Loucy (cell line): Measurements from ENCODE around the gene PLPP4.

ENCODE experiments used
- H2AFZ ChIP-seq: fragments of 200-600 bp; sonication (generic); 2 replicates; pipeline ENCODE4 v1.6.0; 2016; ENCODE audit warnings: antibody characterized with exemption, mild to moderate bottlenecking, low read length, moderate library complexity
- H3F3A ChIP-seq: fragments of 200-600 bp; 2 replicates; pipeline ENCODE4 v1.6.0; 2016; ENCODE audit warnings: antibody characterized with exemption, low read depth, mild to moderate bottlenecking
- H3K27me3 ChIP-seq: fragments of 200-600 bp; sonication (generic); 2 replicates; pipeline ENCODE4 v1.6.1; 2014; ENCODE audit warnings: low read length, mild to moderate bottlenecking; ENCODE audit not compliant: insufficient read depth, poor library complexity, severe bottlenecking
- H3K36me3 ChIP-seq: fragments of 200-600 bp; sonication (generic); 2 replicates; pipeline ENCODE4 v1.6.1; 2016; ENCODE audit warnings: low read length; ENCODE audit not compliant: insufficient read depth
- H3K4me1 ChIP-seq: fragments of 200-600 bp; sonication (generic); 2 replicates; pipeline ENCODE4 v1.5.1; 2014; ENCODE audit warnings: low read length, mild to moderate bottlenecking; ENCODE audit not compliant: insufficient read depth, poor library complexity, severe bottlenecking
- H3K4me2 ChIP-seq: fragments of 200-600 bp; sonication (generic); 2 replicates; pipeline ENCODE4 v1.6.0; 2014; ENCODE audit warnings: antibody characterized with exemption, low read length, low read depth, mild to moderate bottlenecking; ENCODE audit not compliant: poor library complexity, severe bottlenecking
- H3K4me3 ChIP-seq: fragments of 200-600 bp; sonication (generic); 2 replicates; pipeline ENCODE4 v1.5.1; 2014; ENCODE audit warnings: low read length, mild to moderate bottlenecking, mixed read lengths; ENCODE audit not compliant: poor library complexity, severe bottlenecking
- H3K79me2 ChIP-seq: fragments of 200-600 bp; sonication (generic); 2 replicates; pipeline ENCODE4 v1.6.1; 2014; ENCODE audit warnings: low read length; ENCODE audit not compliant: insufficient read depth
- H3K9ac ChIP-seq: fragments of 200-600 bp; sonication (generic); 2 replicates; pipeline ENCODE4 v1.6.0; 2014; ENCODE audit warnings: mild to moderate bottlenecking, low read depth, low read length, moderate library complexity; ENCODE audit not compliant: poor library complexity, severe bottlenecking
- H3K9me2 ChIP-seq: fragments of 200-600 bp; sonication (generic); replicated peaks from 2 replicates; pipeline ENCODE4 v1.6.1; 2016; ENCODE audit warnings: low read depth, low read length, mixed read lengths
- H3K9me3 ChIP-seq: fragments of 200-600 bp; sonication (generic); 2 replicates; pipeline ENCODE4 v1.6.1; 2014; ENCODE audit warnings: mild to moderate bottlenecking, antibody characterized with exemption, low read length, low read depth; ENCODE audit not compliant: insufficient read depth
- H4K20me1 ChIP-seq: fragments of 200-600 bp; sonication (generic); 2 replicates; pipeline ENCODE4 v1.6.0; 2014; ENCODE audit warnings: antibody characterized with exemption, low read length, mild to moderate bottlenecking; ENCODE audit not compliant: insufficient read depth, poor library complexity, severe bottlenecking
- EZH2phosphoT487 ChIP-seq: fragments of 200-600 bp; IDR thresholded peaks from 2 replicates; pipeline ENCODE4 v1.6.1; 2018; ENCODE audit warnings: antibody characterized with exemption, mild to moderate bottlenecking, moderate library complexity, borderline replicate concordance
- TF ChIP-seq, protein P1 (sequence below): fragments of 200-600 bp; sonication (generic); conservative IDR thresholded peaks from 2 replicates; pipeline ENCODE4 v1.5.1; 2014; ENCODE audit warnings: mild to moderate bottlenecking, antibody characterized with exemption, low read length

PLPP4 gene

DNA sequence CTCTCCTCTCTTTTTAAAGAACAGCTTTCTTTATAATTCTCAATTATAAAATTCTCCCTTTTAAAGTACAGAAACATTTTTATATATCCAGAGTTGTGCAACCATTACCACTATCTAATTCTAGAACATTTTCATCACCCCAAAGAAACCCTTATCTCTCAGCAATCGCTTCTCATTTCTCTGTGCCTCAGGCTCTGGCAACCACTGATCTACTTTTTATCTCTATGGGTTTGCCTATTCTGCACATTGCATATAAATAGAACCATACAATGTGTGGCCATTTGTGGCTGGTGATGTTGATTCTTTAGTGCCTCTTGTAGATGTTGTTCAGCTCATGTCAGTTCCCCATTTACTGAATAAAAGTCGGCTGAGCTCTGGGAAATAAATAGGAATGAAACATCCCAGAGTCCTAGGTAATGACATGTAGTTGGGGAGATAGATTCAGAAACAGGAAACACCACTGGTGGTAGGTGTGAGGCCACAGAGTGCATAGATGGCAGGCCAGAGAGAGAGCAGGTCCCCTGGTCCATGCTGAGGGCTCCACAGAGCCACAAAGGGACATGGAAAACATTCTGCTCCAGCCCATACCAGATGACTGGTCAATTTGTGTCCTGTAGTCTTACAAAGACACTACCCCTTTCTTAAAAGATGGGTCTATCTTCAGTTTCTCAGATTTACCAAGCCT, 126.5 kb downstream of the PLPP4 start:
- Histone ChIP-seq H3K9me2 (no peaks in the 10 kb centered on the region), H3K79me2 (no peaks in the 10 kb centered on the region), H3K9me3 (no peaks in the 10 kb centered on the region), H3K9ac (no peak overlapping the region), H3K27me3 (no peaks in the 10 kb centered on the region), H3K4me1 (peaks cover 9% of the 10 kb centered on the region), H3K36me3 (no peaks in the 10 kb centered on the region), H3F3A (no peaks in the 10 kb centered on the region), H3K4me2 (no peak overlapping the region), H2AFZ (no peak overlapping the region), H3K4me3 (no peak overlapping the region), H4K20me1 (no peaks in the 10 kb centered on the region)
- TF ChIP-seq, protein P1, sequence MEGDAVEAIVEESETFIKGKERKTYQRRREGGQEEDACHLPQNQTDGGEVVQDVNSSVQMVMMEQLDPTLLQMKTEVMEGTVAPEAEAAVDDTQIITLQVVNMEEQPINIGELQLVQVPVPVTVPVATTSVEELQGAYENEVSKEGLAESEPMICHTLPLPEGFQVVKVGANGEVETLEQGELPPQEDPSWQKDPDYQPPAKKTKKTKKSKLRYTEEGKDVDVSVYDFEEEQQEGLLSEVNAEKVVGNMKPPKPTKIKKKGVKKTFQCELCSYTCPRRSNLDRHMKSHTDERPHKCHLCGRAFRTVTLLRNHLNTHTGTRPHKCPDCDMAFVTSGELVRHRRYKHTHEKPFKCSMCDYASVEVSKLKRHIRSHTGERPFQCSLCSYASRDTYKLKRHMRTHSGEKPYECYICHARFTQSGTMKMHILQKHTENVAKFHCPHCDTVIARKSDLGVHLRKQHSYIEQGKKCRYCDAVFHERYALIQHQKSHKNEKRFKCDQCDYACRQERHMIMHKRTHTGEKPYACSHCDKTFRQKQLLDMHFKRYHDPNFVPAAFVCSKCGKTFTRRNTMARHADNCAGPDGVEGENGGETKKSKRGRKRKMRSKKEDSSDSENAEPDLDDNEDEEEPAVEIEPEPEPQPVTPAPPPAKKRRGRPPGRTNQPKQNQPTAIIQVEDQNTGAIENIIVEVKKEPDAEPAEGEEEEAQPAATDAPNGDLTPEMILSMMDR, result no peak
- no peak for TF ChIP-seq EZH2phosphoT487

DNA sequence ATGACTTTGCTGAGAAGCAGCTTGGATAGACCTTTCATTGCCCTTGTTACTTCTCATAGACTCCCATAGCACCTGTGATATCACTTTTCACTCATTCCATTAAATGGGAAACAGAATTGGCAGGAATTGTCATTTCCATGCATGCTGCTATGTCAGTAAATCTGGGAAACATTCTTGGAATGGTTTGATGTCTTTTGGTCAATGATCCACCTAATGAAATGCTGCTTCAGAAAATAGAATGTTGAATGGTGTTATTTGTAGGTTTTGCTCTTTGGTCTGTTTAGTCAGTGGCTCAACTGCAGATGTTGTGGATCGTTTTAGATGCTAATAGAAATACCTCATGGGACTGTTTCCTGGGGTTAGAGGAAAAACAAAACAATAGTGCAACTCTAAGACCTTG, 127.8 kb downstream of the PLPP4 start:
- no peaks in the 10 kb centered on the region for H3K9me2 ChIP-seq
- H2AFZ ChIP-seq, result no peak overlapping the region
- no peaks in the 10 kb centered on the region for H3K27me3 ChIP-seq
- no peak overlapping the region for H3K9ac ChIP-seq
- no peaks in the 10 kb centered on the region for H3F3A ChIP-seq
- H3K4me3 ChIP-seq, result no peak overlapping the region
- no peaks in the 10 kb centered on the region for H3K9me3 ChIP-seq
- H4K20me1 ChIP-seq, result no peaks in the 10 kb centered on the region
- peaks cover 13% of the 10 kb centered on the region for H3K4me1 ChIP-seq
- H3K36me3 ChIP-seq, result no peaks in the 10 kb centered on the region
- no peak overlapping the region for H3K4me2 ChIP-seq
- H3K79me2 ChIP-seq, result no peaks in the 10 kb centered on the region
- TF ChIP-seq, protein P1, result no peak
- no peak for TF ChIP-seq EZH2phosphoT487

DNA sequence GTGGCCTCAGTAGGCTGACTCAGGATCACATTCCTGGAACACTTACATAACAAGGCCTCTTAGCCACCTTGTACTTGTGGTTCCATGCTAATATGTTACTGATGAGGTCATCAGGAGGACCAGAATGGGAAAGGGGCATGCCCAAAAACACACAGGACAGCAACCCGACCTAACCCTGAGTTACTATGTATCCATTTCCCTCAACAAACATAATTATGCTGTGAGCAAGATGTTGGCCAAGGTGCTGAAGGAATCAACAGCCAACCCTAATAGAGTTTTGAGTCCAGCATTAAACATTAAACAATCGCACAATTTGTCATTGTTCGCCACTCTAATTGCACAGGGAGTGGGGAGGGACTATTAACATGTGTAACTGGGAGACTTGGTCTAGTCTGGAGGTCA, 129.4 kb downstream of the PLPP4 start:
- Histone ChIP-seq H2AFZ (no peak overlapping the region), H3K79me2 (no peaks in the 10 kb centered on the region), H3K27me3 (no peaks in the 10 kb centered on the region), H3K9ac (no peak overlapping the region), H3K4me3 (no peak overlapping the region), H3K9me2 (no peaks in the 10 kb centered on the region), H3K36me3 (no peaks in the 10 kb centered on the region), H3K4me2 (no peak overlapping the region), H3F3A (no peaks in the 10 kb centered on the region), H4K20me1 (no peaks in the 10 kb centered on the region), H3K9me3 (no peaks in the 10 kb centered on the region), H3K4me1 (peaks cover 13% of the 10 kb centered on the region)
- TF ChIP-seq, protein P1, result no peak
- no peak for TF ChIP-seq EZH2phosphoT487
